Measurements from ENCODE around the gene HOXB9. TPM values are rescaled to one million over a fixed set of nuclear protein-coding genes. Genes with fewer than 3 reads are reported as not detected.
A peak's percentile ranks its signal among the peaks of the same experiment; 100 is the strongest.

Gene HOXB9
- total and polyA plus RNA-seq, 9 of the 15 experiments (the other 6 are each of a cell fraction or from before 2014, with no cell fraction given), result 3.1 to 196 (median 77.6) TPM

DNA sequence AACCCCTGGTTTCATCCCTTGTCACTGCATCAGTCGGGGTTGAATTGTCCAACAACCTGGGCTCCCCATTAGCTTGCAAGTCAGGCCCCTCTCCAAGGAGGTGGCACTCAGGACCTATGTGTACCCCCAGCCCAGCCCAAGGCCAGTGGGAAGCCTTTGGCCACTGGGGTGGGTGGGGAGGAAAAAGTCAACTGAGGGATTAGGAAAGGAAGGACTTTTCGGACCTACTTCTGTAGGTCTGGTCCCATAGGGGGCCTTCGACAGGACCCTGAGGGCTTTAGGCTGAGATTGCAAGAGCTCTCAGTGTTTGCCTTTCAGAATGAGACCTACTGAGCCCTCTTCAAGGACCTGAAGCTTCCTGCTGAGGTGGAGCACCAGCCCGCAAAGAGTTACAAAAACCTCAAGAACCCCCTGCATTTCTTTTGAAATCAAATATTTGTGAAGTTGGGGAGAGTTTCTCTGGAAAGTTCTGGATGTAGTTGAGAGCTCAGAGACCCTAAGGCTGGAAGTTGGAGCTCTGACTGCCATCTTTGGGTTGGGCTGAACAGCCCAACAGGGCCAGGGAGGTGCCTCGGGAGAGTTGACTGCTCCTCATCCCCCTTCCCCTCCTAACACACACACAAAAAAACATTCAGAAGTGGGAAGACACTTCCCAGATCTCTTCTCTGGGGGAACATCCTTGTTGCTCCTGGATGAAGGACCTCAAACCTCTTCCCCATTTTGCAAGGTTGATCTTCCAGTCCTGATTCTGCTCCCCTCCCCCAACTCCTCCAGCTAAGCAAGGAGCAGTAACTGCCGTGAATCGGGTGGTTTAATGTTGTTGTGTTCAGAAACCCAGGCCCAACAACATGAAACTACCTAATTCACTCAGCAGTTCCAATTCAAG is 5.8 kb upstream of the HOXB9 start (continued):
- TF ChIP-seq NFYB (IDR thresholded peaks at IDR 0.05; ENCODE audit: extremely low read depth, insufficient read length) (no peak), ZNF79 (CRISPR knock-in tag; IDR thresholded peaks at IDR 0.05; ENCODE audit: low read depth) (no peak), NR2C1 (IDR thresholded peaks at IDR 0.05) (no peak), NR2C1 (tag; IDR thresholded peaks at IDR 0.05) (0 out of 2 replicates have a peak, but pooled peaks have one; percentile 14), YY1 (IDR thresholded peaks at IDR 0.05; ENCODE audit: borderline replicate concordance in 1 of 3, control insufficient read depth in 1 of 3, extremely low read depth in 1 of 3, insufficient read depth in 3 of 3, insufficient read length in 1 of 3, insufficient replicate concordance in 2 of 3, low read depth in 1 of 3, low read length in 2 of 3) (peak in 1 of 3 experiments; percentile 24), ETV1 (tag; conservative IDR thresholded peaks at IDR 0.05; ENCODE audit: low read depth) (no peak), TAF9B (IDR thresholded peaks at IDR 0.05; ENCODE audit: partially characterized antibody) (no peak), RBM25 (IDR thresholded peaks at IDR 0.05; ENCODE audit: low read depth, low read length, severe bottlenecking) (no peak), NELFE (IDR thresholded peaks at IDR 0.05; ENCODE audit: insufficient read depth, insufficient read length) (no peak), DDX20 (tag; IDR thresholded peaks at IDR 0.05; ENCODE audit: low read depth) (no peak), ARID2 (IDR thresholded peaks at IDR 0.05) (no peak), ZNF239 (CRISPR knock-in tag; IDR thresholded peaks at IDR 0.05) (no peak)
- TF ChIP-seq, protein P1, sequence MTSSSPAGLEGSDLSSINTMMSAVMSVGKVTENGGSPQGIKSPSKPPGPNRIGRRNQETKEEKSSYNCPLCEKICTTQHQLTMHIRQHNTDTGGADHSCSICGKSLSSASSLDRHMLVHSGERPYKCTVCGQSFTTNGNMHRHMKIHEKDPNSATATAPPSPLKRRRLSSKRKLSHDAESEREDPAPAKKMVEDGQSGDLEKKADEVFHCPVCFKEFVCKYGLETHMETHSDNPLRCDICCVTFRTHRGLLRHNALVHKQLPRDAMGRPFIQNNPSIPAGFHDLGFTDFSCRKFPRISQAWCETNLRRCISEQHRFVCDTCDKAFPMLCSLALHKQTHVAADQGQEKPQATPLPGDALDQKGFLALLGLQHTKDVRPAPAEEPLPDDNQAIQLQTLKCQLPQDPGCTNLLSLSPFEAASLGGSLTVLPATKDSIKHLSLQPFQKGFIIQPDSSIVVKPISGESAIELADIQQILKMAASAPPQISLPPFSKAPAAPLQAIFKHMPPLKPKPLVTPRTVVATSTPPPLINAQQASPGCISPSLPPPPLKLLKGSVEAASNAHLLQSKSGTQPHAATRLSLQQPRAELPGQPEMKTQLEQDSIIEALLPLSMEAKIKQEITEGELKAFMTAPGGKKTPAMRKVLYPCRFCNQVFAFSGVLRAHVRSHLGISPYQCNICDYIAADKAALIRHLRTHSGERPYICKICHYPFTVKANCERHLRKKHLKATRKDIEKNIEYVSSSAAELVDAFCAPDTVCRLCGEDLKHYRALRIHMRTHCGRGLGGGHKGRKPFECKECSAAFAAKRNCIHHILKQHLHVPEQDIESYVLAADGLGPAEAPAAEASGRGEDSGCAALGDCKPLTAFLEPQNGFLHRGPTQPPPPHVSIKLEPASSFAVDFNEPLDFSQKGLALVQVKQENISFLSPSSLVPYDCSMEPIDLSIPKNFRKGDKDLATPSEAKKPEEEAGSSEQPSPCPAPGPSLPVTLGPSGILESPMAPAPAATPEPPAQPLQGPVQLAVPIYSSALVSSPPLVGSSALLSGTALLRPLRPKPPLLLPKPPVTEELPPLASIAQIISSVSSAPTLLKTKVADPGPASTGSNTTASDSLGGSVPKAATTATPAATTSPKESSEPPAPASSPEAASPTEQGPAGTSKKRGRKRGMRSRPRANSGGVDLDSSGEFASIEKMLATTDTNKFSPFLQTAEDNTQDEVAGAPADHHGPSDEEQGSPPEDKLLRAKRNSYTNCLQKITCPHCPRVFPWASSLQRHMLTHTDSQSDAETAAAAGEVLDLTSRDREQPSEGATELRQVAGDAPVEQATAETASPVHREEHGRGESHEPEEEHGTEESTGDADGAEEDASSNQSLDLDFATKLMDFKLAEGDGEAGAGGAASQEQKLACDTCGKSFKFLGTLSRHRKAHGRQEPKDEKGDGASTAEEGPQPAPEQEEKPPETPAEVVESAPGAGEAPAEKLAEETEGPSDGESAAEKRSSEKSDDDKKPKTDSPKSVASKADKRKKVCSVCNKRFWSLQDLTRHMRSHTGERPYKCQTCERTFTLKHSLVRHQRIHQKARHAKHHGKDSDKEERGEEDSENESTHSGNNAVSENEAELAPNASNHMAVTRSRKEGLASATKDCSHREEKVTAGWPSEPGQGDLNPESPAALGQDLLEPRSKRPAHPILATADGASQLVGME (CRISPR knock-in tag; IDR thresholded peaks at IDR 0.05), result no peak
- TF ChIP-seq, protein P2, sequence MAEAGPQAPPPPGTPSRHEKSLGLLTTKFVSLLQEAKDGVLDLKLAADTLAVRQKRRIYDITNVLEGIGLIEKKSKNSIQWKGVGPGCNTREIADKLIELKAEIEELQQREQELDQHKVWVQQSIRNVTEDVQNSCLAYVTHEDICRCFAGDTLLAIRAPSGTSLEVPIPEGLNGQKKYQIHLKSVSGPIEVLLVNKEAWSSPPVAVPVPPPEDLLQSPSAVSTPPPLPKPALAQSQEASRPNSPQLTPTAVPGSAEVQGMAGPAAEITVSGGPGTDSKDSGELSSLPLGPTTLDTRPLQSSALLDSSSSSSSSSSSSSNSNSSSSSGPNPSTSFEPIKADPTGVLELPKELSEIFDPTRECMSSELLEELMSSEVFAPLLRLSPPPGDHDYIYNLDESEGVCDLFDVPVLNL (CRISPR knock-in tag; IDR thresholded peaks at IDR 0.05; ENCODE audit: low read depth), result no peak
- TF ChIP-seq, protein P3, sequence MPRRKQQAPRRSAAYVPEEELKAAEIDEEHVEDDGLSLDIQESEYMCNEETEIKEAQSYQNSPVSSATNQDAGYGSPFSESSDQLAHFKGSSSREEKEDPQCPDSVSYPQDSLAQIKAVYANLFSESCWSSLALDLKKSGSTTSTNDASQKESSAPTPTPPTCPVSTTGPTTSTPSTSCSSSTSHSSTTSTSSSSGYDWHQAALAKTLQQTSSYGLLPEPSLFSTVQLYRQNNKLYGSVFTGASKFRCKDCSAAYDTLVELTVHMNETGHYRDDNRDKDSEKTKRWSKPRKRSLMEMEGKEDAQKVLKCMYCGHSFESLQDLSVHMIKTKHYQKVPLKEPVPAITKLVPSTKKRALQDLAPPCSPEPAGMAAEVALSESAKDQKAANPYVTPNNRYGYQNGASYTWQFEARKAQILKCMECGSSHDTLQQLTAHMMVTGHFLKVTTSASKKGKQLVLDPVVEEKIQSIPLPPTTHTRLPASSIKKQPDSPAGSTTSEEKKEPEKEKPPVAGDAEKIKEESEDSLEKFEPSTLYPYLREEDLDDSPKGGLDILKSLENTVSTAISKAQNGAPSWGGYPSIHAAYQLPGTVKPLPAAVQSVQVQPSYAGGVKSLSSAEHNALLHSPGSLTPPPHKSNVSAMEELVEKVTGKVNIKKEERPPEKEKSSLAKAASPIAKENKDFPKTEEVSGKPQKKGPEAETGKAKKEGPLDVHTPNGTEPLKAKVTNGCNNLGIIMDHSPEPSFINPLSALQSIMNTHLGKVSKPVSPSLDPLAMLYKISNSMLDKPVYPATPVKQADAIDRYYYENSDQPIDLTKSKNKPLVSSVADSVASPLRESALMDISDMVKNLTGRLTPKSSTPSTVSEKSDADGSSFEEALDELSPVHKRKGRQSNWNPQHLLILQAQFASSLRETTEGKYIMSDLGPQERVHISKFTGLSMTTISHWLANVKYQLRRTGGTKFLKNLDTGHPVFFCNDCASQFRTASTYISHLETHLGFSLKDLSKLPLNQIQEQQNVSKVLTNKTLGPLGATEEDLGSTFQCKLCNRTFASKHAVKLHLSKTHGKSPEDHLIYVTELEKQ (CRISPR knock-in tag; IDR thresholded peaks at IDR 0.05), result no peak

Data from K562 (cell line).